Tongue (tissue), 2 donors: ENCODE results near the gene PANK4. TPM values are rescaled to one million over a fixed set of nuclear protein-coding genes. Genes with fewer than 3 reads are reported as not detected.

Source experiments
- DNase-seq: peaks from one replicate; pipeline ENCODE4 v3.0.0-alpha.2; 2015
- total RNA-seq: library from RNA; depleted of rRNA; stranded (reverse); fragments of >200 nt; gene quantifications from one replicate; pipeline ENCODE4 v1.2.3, GENCODE V29; 2014

PANK4 gene
- total RNA-seq, 1 donor from 2014 or later = 44.1 TPM

- no peak for DNase-seq
Measured at GRCh38 chr1:2512862-2513421, 13.5 kb downstream of the PANK4 start.

- no peak for DNase-seq
Measured at GRCh38 chr1:2510366-2511155, 15.8 kb downstream of the PANK4 start.

- DNase-seq = no peak
Measured at GRCh38 chr1:2509589-2509988, 16.8 kb downstream of the PANK4 start.

- no peak for DNase-seq
Measured at GRCh38 chr1:2508751-2509150, 17.6 kb downstream of the PANK4 start.

GRCh38 chr1:2508180-2508579 is 18.2 kb downstream of the PANK4 start:
- DNase-seq = no peak

- DNase-seq = no peak
Measured at GRCh38 chr1:2507744-2508155, 18.6 kb downstream of the PANK4 start.

- DNase-seq = no peak
Measured at GRCh38 chr1:2506901-2507565, 19.4 kb downstream of the PANK4 start.

GRCh38 chr1:2506007-2506860 is 20.2 kb downstream of the PANK4 start:
- peak; percentile 67 for DNase-seq

GRCh38 chr1:2505461-2505994 is 20.9 kb downstream of the PANK4 start:
- DNase-seq = no peak

GRCh38 chr1:2504949-2505272 is 21.5 kb downstream of the PANK4 start:
- no peak for DNase-seq

- DNase-seq = peak; percentile 80
Measured at GRCh38 chr1:2504225-2504948, 22.0 kb downstream of the PANK4 start.

- no peak for DNase-seq
Measured at GRCh38 chr1:2503554-2504224, 22.7 kb downstream of the PANK4 start.

GRCh38 chr1:2502661-2503553 is 23.5 kb downstream of the PANK4 start:
- no peak for DNase-seq

- DNase-seq = no peak
Measured at GRCh38 chr1:2502210-2502609, 24.2 kb downstream of the PANK4 start.

- DNase-seq = no peak
Measured at GRCh38 chr1:2501820-2502119, 24.6 kb downstream of the PANK4 start.

GRCh38 chr1:2501041-2501819 is 25.2 kb downstream of the PANK4 start:
- peak; percentile 94 for DNase-seq

- no peak for DNase-seq
Measured at GRCh38 chr1:2499986-2500596, 26.3 kb downstream of the PANK4 start.

- DNase-seq = no peak
Measured at GRCh38 chr1:2499260-2499659, 27.1 kb downstream of the PANK4 start.

GRCh38 chr1:2498648-2499047 is 27.7 kb downstream of the PANK4 start:
- DNase-seq = no peak
